Endodermal cell (in vitro differentiated cells): ENCODE data around the gene PFKFB2. TPM values are rescaled to one million over a fixed set of nuclear protein-coding genes. Genes with fewer than 3 reads are reported as not detected.
"Not testable (repeated sequence)": the region's sequence is repeated elsewhere in the genome, so short reads cannot be mapped to it uniquely, and the experiment has no call there.

Experiments
- DNase-seq: peaks from one replicate; pipeline ENCODE4 v3.0.0-alpha.2; 2017
- H3K27ac ChIP-seq: 2 replicates; pipeline ENCODE4 v1.5.1; 2013; ENCODE audit warnings: mild to moderate bottlenecking, low read depth, low read length, moderate library complexity
- H3K27me3 ChIP-seq: 2 replicates; pipeline ENCODE4 v1.6.1; 2013; ENCODE audit warnings: mild to moderate bottlenecking, low read length, moderate library complexity; ENCODE audit not compliant: insufficient read depth, control insufficient read depth, poor library complexity, severe bottlenecking
- H3K36me3 ChIP-seq: 2 replicates; pipeline ENCODE4 v1.7.0; 2013; ENCODE audit warnings: mild to moderate bottlenecking, low read length, moderate library complexity; ENCODE audit not compliant: control insufficient read depth, insufficient read depth
- H3K4me1 ChIP-seq: one replicate; pipeline ENCODE4 v1.7.0; 2013; ENCODE audit warnings: low read length; ENCODE audit not compliant: control insufficient read depth, insufficient read depth
- H3K4me3 ChIP-seq: 2 replicates; pipeline ENCODE4 v1.5.1; 2013; ENCODE audit warnings: mild to moderate bottlenecking, low read length, moderate library complexity
- H3K9ac ChIP-seq: 2 replicates; pipeline ENCODE4 v1.6.1; 2013; ENCODE audit warnings: mild to moderate bottlenecking, low read length, moderate library complexity; ENCODE audit not compliant: poor library complexity, severe bottlenecking; ENCODE audit errors: extremely low read depth
- H3K9me3 ChIP-seq: 2 replicates; pipeline ENCODE4 v1.6.1; 2013; ENCODE audit warnings: mild to moderate bottlenecking, low read length, moderate library complexity; ENCODE audit not compliant: control insufficient read depth
- H3K27ac Mint-ChIP-seq: 2 replicates; pipeline ENCODE4 v1.8.0; 2020; ENCODE audit warnings: mixed read lengths
- H3K27me3 Mint-ChIP-seq: 2 replicates; pipeline ENCODE4 v1.8.0; 2021; ENCODE audit warnings: mild to moderate bottlenecking, mixed read lengths; ENCODE audit not compliant: insufficient read depth
- H3K36me3 Mint-ChIP-seq: 2 replicates; pipeline ENCODE4 v1.8.0; 2020; ENCODE audit warnings: low read depth, mixed read lengths
- H3K4me1 Mint-ChIP-seq: 2 replicates; pipeline ENCODE4 v1.8.0; 2020; ENCODE audit warnings: mixed read lengths
- H3K4me3 Mint-ChIP-seq: 2 replicates; pipeline ENCODE4 v1.8.0; 2020; ENCODE audit warnings: mild to moderate bottlenecking, moderate library complexity, mixed read lengths
- H3K9me3 Mint-ChIP-seq: 2 replicates; pipeline ENCODE4 v1.8.0; 2020; ENCODE audit warnings: mild to moderate bottlenecking, mixed read lengths
- CTCF ChIP-seq: fragments of 200-600 bp; sonication (generic); conservative IDR thresholded peaks from 2 replicates; pipeline ENCODE4 v1.5.0; 2021; ENCODE audit warnings: antibody characterized with exemption, mild to moderate bottlenecking
- WGBS, 2 experiments: methylation state at CpG; one replicate each; pipeline versions ENCODE4 v1.1.5 to v1.1.7; 2013; ENCODE audit warnings: missing lambda C conversion rate in 2 of 2, mixed read lengths in 1 of 2; ENCODE audit not compliant: insufficient coverage in 1 of 2, insufficient read length in 1 of 2; 5-methylcytosine and 5-hydroxymethylcytosine counted together
- total RNA-seq, 2 donors: library from RNA; stranded (reverse); fragmentation: NEBNext Ultra II Directional in 1 of 2; extraction: Animal tissue kit (Norgen Biotek cat#: 25700) in 1 of 2; gene quantifications; 2 replicates in 1 of 2; 3 replicates in 1 of 2; pipeline ENCODE4 v1.2.1, GENCODE V29; 2021

Gene PFKFB2
- total RNA-seq, 2 donors from 2014 or later: 11.2 to 13.4 TPM

- no peak overlapping the region for H3K27ac Mint-ChIP-seq
- no peaks in the 10 kb centered on the region for H3K9me3 Mint-ChIP-seq
- TF ChIP-seq CTCF: no peak
- H3K36me3 Mint-ChIP-seq: no peaks in the 10 kb centered on the region
- H3K9ac ChIP-seq: no peak overlapping the region
- H3K9me3 ChIP-seq: no peaks in the 10 kb centered on the region
- H3K4me3 ChIP-seq: no peak overlapping the region
- H3K27me3 Mint-ChIP-seq: peaks cover 4% of the 10 kb centered on the region
- no peak overlapping the region for H3K27ac ChIP-seq
- no peaks in the 10 kb centered on the region for H3K36me3 ChIP-seq
- 100% methylated on average over 1 of the region's 1 CpG; no CpG with 5 or more reads in 1 of the 2 experiments for WGBS, 2 experiments
- peaks cover 15% of the 10 kb centered on the region for H3K4me1 Mint-ChIP-seq
- H3K4me3 Mint-ChIP-seq: no peak overlapping the region
- H3K4me1 ChIP-seq: peaks cover 3% of the 10 kb centered on the region
- H3K27me3 ChIP-seq: peaks cover 26% of the 10 kb centered on the region
- no peak for DNase-seq
Observed at GRCh38 chr1:207036865-207037264, 16.2 kb upstream of the PFKFB2 start.

GRCh38 chr1:207039380-207040180, 13.5 kb upstream of the PFKFB2 start:
- no peak overlapping the region for H3K27ac Mint-ChIP-seq
- Histone ChIP-seq H3K9me3 (no peaks in the 10 kb centered on the region), H3K36me3 (no peaks in the 10 kb centered on the region), H3K9ac (no peak overlapping the region), H3K27me3 (peaks cover 26% of the 10 kb centered on the region), H3K4me1 (no peaks in the 10 kb centered on the region), H3K27ac (no peak overlapping the region), H3K4me3 (no peak overlapping the region)
- peaks cover 2% of the 10 kb centered on the region for H3K9me3 Mint-ChIP-seq
- H3K4me3 Mint-ChIP-seq: no peak overlapping the region
- WGBS, 2 experiments: 87 to 100% methylated on average over 2 to 3 of the region's 4 CpGs
- no peak for DNase-seq
- H3K36me3 Mint-ChIP-seq: peaks cover 4% of the 10 kb centered on the region
- peaks cover 4% of the 10 kb centered on the region for H3K27me3 Mint-ChIP-seq
- no peaks in the 10 kb centered on the region for H3K4me1 Mint-ChIP-seq
- no peak for TF ChIP-seq CTCF

- Mint-ChIP-seq H3K27ac (no peak overlapping the region), H3K9me3 (peaks cover 2% of the 10 kb centered on the region)
- WGBS, 2 experiments: 80 to 84% methylated on average over 3 of the region's 3 CpGs
Observed at GRCh38 chr1:207040181-207040533, 12.9 kb upstream of the PFKFB2 start.

GRCh38 chr1:207041397-207041796, 11.7 kb upstream of the PFKFB2 start:
- H3K27ac ChIP-seq, H3K9me3 Mint-ChIP-seq, H3K27ac Mint-ChIP-seq, H3K9ac ChIP-seq, H3K4me3 ChIP-seq, DNase-seq, H3K36me3 Mint-ChIP-seq, H3K4me3 Mint-ChIP-seq, H3K9me3 ChIP-seq, H3K27me3 Mint-ChIP-seq, H3K4me1 ChIP-seq, H3K4me1 Mint-ChIP-seq: not testable (repeated sequence)
- Histone ChIP-seq H3K27me3 (peaks cover 22% of the 10 kb centered on the region), H3K36me3 (peaks cover 16% of the 10 kb centered on the region)
- 86% methylated on average over 2 of the region's 2 CpGs; no CpG with 5 or more reads in 1 of the 2 experiments for WGBS, 2 experiments

More at GRCh38 chr1:207040181-207040533, 12.9 kb upstream of the PFKFB2 start:
- Histone ChIP-seq H3K4me1 (no peaks in the 10 kb centered on the region), H3K27me3 (peaks cover 26% of the 10 kb centered on the region), H3K27ac (no peak overlapping the region), H3K9me3 (no peaks in the 10 kb centered on the region), H3K36me3 (peaks cover 3% of the 10 kb centered on the region), H3K4me3 (no peak overlapping the region), H3K9ac (no peak overlapping the region)
- Mint-ChIP-seq H3K4me1 (peaks cover 3% of the 10 kb centered on the region), H3K4me3 (no peak overlapping the region), H3K36me3 (peaks cover 4% of the 10 kb centered on the region), H3K27me3 (peaks cover 3% of the 10 kb centered on the region)
- TF ChIP-seq CTCF: no peak
- DNase-seq: no peak
